ENCODE results near the gene GNAQ.

- TF ChIP-seq CREB1 (IDR thresholded peaks at IDR 0.05; ENCODE audit: low read depth) (no peak), RAD21 (IDR thresholded peaks at IDR 0.05; ENCODE audit: low read depth) (no peak), REST (IDR thresholded peaks at IDR 0.05; ENCODE audit: low read depth) (no peak), CEBPB (IDR thresholded peaks at IDR 0.05) (no peak), EP300 (IDR thresholded peaks at IDR 0.05; ENCODE audit: borderline replicate concordance) (no peak), USF1 (IDR thresholded peaks at IDR 0.05) (no peak)
These were observed 71.1 kb downstream of the GNAQ start for GRCh38 chr9:77960356-77961153.

Measured in Ishikawa (cell line).